ENCODE data around the gene NRG3.

The NRG3 gene

GRCh38 chr10:81996927-81997326 lies 121.9 kb downstream of the NRG3 start:
- DNase-seq, result no peak
- Histone ChIP-seq H3K4me2 (ENCODE audit: low read length) (no peak overlapping the region), H2AK5ac (ENCODE audit: low read length) (no peak overlapping the region), H3K23ac (ENCODE audit: low read length) (no peak overlapping the region), H2AFZ (ENCODE audit: insufficient read depth, low read length, poor library complexity) (no peak overlapping the region), H2BK120ac (ENCODE audit: insufficient read depth, low read length, poor library complexity) (no peak overlapping the region), H3K79me1 (ENCODE audit: low read length) (no peaks in the 10 kb centered on the region), H3K18ac (ENCODE audit: low read length) (no peak overlapping the region), H3K4me3 (ENCODE audit: low read depth, low read length) (no peak overlapping the region), H3K4ac (ENCODE audit: low read depth, low read length) (no peak overlapping the region), H3K9me3 (ENCODE audit: insufficient read depth, low read depth, low read length) (no peaks in the 10 kb centered on the region), H3K9ac (ENCODE audit: low read length) (no peak overlapping the region), H3K4me1 (ENCODE audit: control insufficient read depth in 1 of 2, insufficient read depth in 2 of 2, low read length in 2 of 2) (no peaks in the 10 kb centered on the region), H3K79me2 (ENCODE audit: control insufficient read depth, insufficient read depth, low read length, poor library complexity) (no peaks in the 10 kb centered on the region), H3K27ac (ENCODE audit: low read depth, low read length) (no peak overlapping the region), H3K36me3 (ENCODE audit: control insufficient read depth in 1 of 2, insufficient read depth in 2 of 2, low read length in 2 of 2) (no peaks in the 10 kb centered on the region), H4K91ac (ENCODE audit: low read depth, low read length) (no peak overlapping the region), H3K27me3 (ENCODE audit: insufficient read depth, low read length) (no peaks in the 10 kb centered on the region), H2BK5ac (ENCODE audit: low read depth, low read length, poor library complexity) (no peak overlapping the region), H4K12ac (ENCODE audit: low read depth, low read length) (no peak overlapping the region), H3K14ac (ENCODE audit: low read length) (no peak overlapping the region), H4K8ac (ENCODE audit: low read depth, low read length) (no peak overlapping the region), H2BK12ac (ENCODE audit: low read length) (no peak overlapping the region)
- WGBS (ENCODE audit: extremely low coverage, insufficient coverage, insufficient read length), result no CpG with 5 or more reads among the region's 3 CpGs

DNA sequence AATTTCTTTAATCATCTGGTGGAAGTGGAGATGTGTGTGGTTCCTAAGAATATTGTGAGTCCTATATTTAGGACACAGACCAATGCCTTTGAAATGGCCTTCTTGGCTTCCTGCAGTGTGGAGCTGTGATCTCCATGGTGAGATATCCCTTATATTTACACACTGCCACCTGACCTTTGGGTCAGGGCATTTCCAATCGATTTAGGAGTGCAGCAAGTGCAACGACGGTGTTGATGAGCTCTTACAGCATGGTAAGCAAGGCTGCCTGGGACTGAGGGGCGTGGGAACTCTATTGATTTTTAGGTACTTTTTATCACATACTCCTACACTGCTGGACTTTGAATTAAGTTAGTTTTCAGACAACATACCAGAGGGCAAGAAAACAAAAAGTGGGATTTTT lies 146.0 kb downstream of the NRG3 start:
- Histone ChIP-seq H3K4ac (ENCODE audit: low read depth, low read length) (no peak overlapping the region), H3K36me3 (ENCODE audit: control insufficient read depth in 1 of 2, insufficient read depth in 2 of 2, low read length in 2 of 2) (no peaks in the 10 kb centered on the region), H3K9ac (ENCODE audit: low read length) (peak overlapping the region; percentile 15), H3K4me1 (ENCODE audit: control insufficient read depth in 1 of 2, insufficient read depth in 2 of 2, low read length in 2 of 2) (no peaks in the 10 kb centered on the region), H3K18ac (ENCODE audit: low read length) (no peak overlapping the region), H2AFZ (ENCODE audit: insufficient read depth, low read length, poor library complexity) (no peak overlapping the region), H3K27me3 (ENCODE audit: insufficient read depth, low read length) (no peaks in the 10 kb centered on the region), H2BK5ac (ENCODE audit: low read depth, low read length, poor library complexity) (no peak overlapping the region), H4K91ac (ENCODE audit: low read depth, low read length) (no peak overlapping the region), H3K4me2 (ENCODE audit: low read length) (no peak overlapping the region), H2BK12ac (ENCODE audit: low read length) (no peak overlapping the region), H4K8ac (ENCODE audit: low read depth, low read length) (no peak overlapping the region), H4K12ac (ENCODE audit: low read depth, low read length) (no peak overlapping the region), H3K79me2 (ENCODE audit: control insufficient read depth, insufficient read depth, low read length, poor library complexity) (no peaks in the 10 kb centered on the region), H2BK120ac (ENCODE audit: insufficient read depth, low read length, poor library complexity) (no peak overlapping the region), H3K9me3 (ENCODE audit: insufficient read depth, low read depth, low read length) (no peaks in the 10 kb centered on the region), H3K14ac (ENCODE audit: low read length) (no peak overlapping the region), H3K23ac (ENCODE audit: low read length) (no peak overlapping the region), H3K79me1 (ENCODE audit: low read length) (no peaks in the 10 kb centered on the region), H3K27ac (ENCODE audit: low read depth, low read length) (no peak overlapping the region), H2AK5ac (ENCODE audit: low read length) (no peak overlapping the region), H3K4me3 (ENCODE audit: low read depth, low read length) (no peak overlapping the region)
- DNase-seq, result no peak
- WGBS (ENCODE audit: extremely low coverage, insufficient coverage, insufficient read length), result no CpG with 5 or more reads among the region's 4 CpGs

- no CpG with 5 or more reads among the region's 1 CpG for WGBS (ENCODE audit: extremely low coverage, insufficient coverage, insufficient read length)
- no peak overlapping the region for H2BK12ac ChIP-seq (ENCODE audit: low read length)
- H3K9me3 ChIP-seq (ENCODE audit: insufficient read depth, low read depth, low read length), result no peaks in the 10 kb centered on the region
- no peak overlapping the region for H2AFZ ChIP-seq (ENCODE audit: insufficient read depth, low read length, poor library complexity)
- H3K4me2 ChIP-seq (ENCODE audit: low read length), result no peak overlapping the region
- H4K12ac ChIP-seq (ENCODE audit: low read depth, low read length), result no peak overlapping the region
- H3K27ac ChIP-seq (ENCODE audit: low read depth, low read length), result no peak overlapping the region
- H4K91ac ChIP-seq (ENCODE audit: low read depth, low read length), result no peak overlapping the region
- no peak overlapping the region for H2BK5ac ChIP-seq (ENCODE audit: low read depth, low read length, poor library complexity)
- no peaks in the 10 kb centered on the region for H3K79me2 ChIP-seq (ENCODE audit: control insufficient read depth, insufficient read depth, low read length, poor library complexity)
- no peaks in the 10 kb centered on the region for H3K4me1 ChIP-seq (ENCODE audit: control insufficient read depth in 1 of 2, insufficient read depth in 2 of 2, low read length in 2 of 2)
- H3K4me3 ChIP-seq (ENCODE audit: low read depth, low read length), result no peak overlapping the region
- H3K27me3 ChIP-seq (ENCODE audit: insufficient read depth, low read length), result no peaks in the 10 kb centered on the region
- H2AK5ac ChIP-seq (ENCODE audit: low read length), result no peak overlapping the region
- H3K9ac ChIP-seq (ENCODE audit: low read length), result no peak overlapping the region
- no peak overlapping the region for H2BK120ac ChIP-seq (ENCODE audit: insufficient read depth, low read length, poor library complexity)
- no peak overlapping the region for H3K23ac ChIP-seq (ENCODE audit: low read length)
- no peaks in the 10 kb centered on the region for H3K79me1 ChIP-seq (ENCODE audit: low read length)
- no peak overlapping the region for H4K8ac ChIP-seq (ENCODE audit: low read depth, low read length)
- H3K4ac ChIP-seq (ENCODE audit: low read depth, low read length), result no peak overlapping the region
- no peaks in the 10 kb centered on the region for H3K36me3 ChIP-seq (ENCODE audit: control insufficient read depth in 1 of 2, insufficient read depth in 2 of 2, low read length in 2 of 2)
- DNase-seq, result no peak
- H3K18ac ChIP-seq (ENCODE audit: low read length), result no peak overlapping the region
- H3K14ac ChIP-seq (ENCODE audit: low read length), result no peak overlapping the region
Observed at GRCh38 chr10:82027711-82028110, 152.7 kb downstream of the NRG3 start.

GRCh38 chr10:82037076-82037475 lies 162.1 kb downstream of the NRG3 start:
- H2BK120ac ChIP-seq (ENCODE audit: insufficient read depth, low read length, poor library complexity), result no peak overlapping the region
- H3K27me3 ChIP-seq (ENCODE audit: insufficient read depth, low read length), result no peaks in the 10 kb centered on the region
- no peak overlapping the region for H3K14ac ChIP-seq (ENCODE audit: low read length)

DNA sequence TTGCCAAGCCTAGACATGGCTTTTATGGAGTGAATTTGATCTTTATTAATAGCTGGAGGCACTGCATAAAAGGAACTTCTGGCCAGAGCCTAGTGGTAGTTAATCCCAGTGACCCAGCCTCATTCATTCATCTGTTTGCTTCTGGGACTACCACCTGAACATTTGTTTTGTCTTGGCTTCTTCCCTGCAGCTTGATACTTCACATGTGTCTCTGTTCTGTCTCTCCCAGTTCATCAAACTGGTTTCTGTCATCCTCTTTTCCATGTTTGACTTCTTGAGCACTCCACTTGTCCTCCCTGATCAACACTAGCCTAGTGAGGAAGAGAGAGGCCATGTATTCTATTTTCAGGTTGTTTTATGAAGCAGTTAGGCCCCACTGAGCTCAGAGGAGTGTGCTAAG lies 163.6 kb downstream of the NRG3 start:
- Histone ChIP-seq H3K27ac (ENCODE audit: low read depth, low read length) (no peak overlapping the region), H3K23ac (ENCODE audit: low read length) (no peak overlapping the region), H3K18ac (ENCODE audit: low read length) (no peak overlapping the region), H3K79me1 (ENCODE audit: low read length) (no peaks in the 10 kb centered on the region), H3K36me3 (ENCODE audit: control insufficient read depth in 1 of 2, insufficient read depth in 2 of 2, low read length in 2 of 2) (no peaks in the 10 kb centered on the region), H3K4me2 (ENCODE audit: low read length) (no peak overlapping the region), H2BK120ac (ENCODE audit: insufficient read depth, low read length, poor library complexity) (no peak overlapping the region), H3K79me2 (ENCODE audit: control insufficient read depth, insufficient read depth, low read length, poor library complexity) (no peaks in the 10 kb centered on the region), H2BK12ac (ENCODE audit: low read length) (no peak overlapping the region), H3K9me3 (ENCODE audit: insufficient read depth, low read depth, low read length) (no peaks in the 10 kb centered on the region), H2BK5ac (ENCODE audit: low read depth, low read length, poor library complexity) (no peak overlapping the region), H2AFZ (ENCODE audit: insufficient read depth, low read length, poor library complexity) (no peak overlapping the region), H3K4ac (ENCODE audit: low read depth, low read length) (no peak overlapping the region), H2AK5ac (ENCODE audit: low read length) (no peak overlapping the region), H3K4me3 (ENCODE audit: low read depth, low read length) (no peak overlapping the region), H4K12ac (ENCODE audit: low read depth, low read length) (no peak overlapping the region), H3K9ac (ENCODE audit: low read length) (no peak overlapping the region), H3K4me1 (ENCODE audit: control insufficient read depth in 1 of 2, insufficient read depth in 2 of 2, low read length in 2 of 2) (no peaks in the 10 kb centered on the region), H4K91ac (ENCODE audit: low read depth, low read length) (no peak overlapping the region), H3K14ac (ENCODE audit: low read length) (no peak overlapping the region), H4K8ac (ENCODE audit: low read depth, low read length) (no peak overlapping the region), H3K27me3 (ENCODE audit: insufficient read depth, low read length) (no peaks in the 10 kb centered on the region)
- DNase-seq, result no peak

More at GRCh38 chr10:82037076-82037475, 162.1 kb downstream of the NRG3 start:
- no peaks in the 10 kb centered on the region for H3K79me1 ChIP-seq (ENCODE audit: low read length)
- no peak for DNase-seq
- no peak overlapping the region for H4K91ac ChIP-seq (ENCODE audit: low read depth, low read length)
- H2AK5ac ChIP-seq (ENCODE audit: low read length), result no peak overlapping the region
- no peak overlapping the region for H4K12ac ChIP-seq (ENCODE audit: low read depth, low read length)
- H3K4ac ChIP-seq (ENCODE audit: low read depth, low read length), result no peak overlapping the region
- no peak overlapping the region for H4K8ac ChIP-seq (ENCODE audit: low read depth, low read length)
- no peak overlapping the region for H3K27ac ChIP-seq (ENCODE audit: low read depth, low read length)
- no peak overlapping the region for H2BK5ac ChIP-seq (ENCODE audit: low read depth, low read length, poor library complexity)
- no peak overlapping the region for H3K4me2 ChIP-seq (ENCODE audit: low read length)
- no peaks in the 10 kb centered on the region for H3K79me2 ChIP-seq (ENCODE audit: control insufficient read depth, insufficient read depth, low read length, poor library complexity)
- no peak overlapping the region for H3K9ac ChIP-seq (ENCODE audit: low read length)
- H3K9me3 ChIP-seq (ENCODE audit: insufficient read depth, low read depth, low read length), result no peaks in the 10 kb centered on the region
- no peaks in the 10 kb centered on the region for H3K4me1 ChIP-seq (ENCODE audit: control insufficient read depth in 1 of 2, insufficient read depth in 2 of 2, low read length in 2 of 2)
- H3K36me3 ChIP-seq (ENCODE audit: control insufficient read depth in 1 of 2, insufficient read depth in 2 of 2, low read length in 2 of 2), result no peaks in the 10 kb centered on the region
- H3K18ac ChIP-seq (ENCODE audit: low read length), result no peak overlapping the region
- no peak overlapping the region for H3K4me3 ChIP-seq (ENCODE audit: low read depth, low read length)
- no peak overlapping the region for H3K23ac ChIP-seq (ENCODE audit: low read length)
- H2BK12ac ChIP-seq (ENCODE audit: low read length), result no peak overlapping the region
- no peak overlapping the region for H2AFZ ChIP-seq (ENCODE audit: insufficient read depth, low read length, poor library complexity)
